Naive B cell (primary cell): Measurements from ENCODE around the gene STARD13. TPM values are rescaled to one million over a fixed set of nuclear protein-coding genes. Genes with fewer than 3 reads are reported as not detected.

Source experiments
- ATAC-seq, 2 donors: fragments of 150-1000 bp; cut with Tn5 transposase; 2 replicates each; pipeline ENCODE4 v1.10.0; 2021; ENCODE audit warnings: low read depth in 2 of 2, mild to moderate bottlenecking in 2 of 2, moderate library complexity in 2 of 2
- DNase-seq: peaks from one replicate; pipeline ENCODE4 v3.0.0; 2022
- H3K27ac Mint-ChIP-seq, 6 donors: one replicate each; pipeline ENCODE4 v1.8.0; 2020 to 2022; ENCODE audit warnings: mild to moderate bottlenecking in 6 of 6, mixed read lengths in 6 of 6, moderate library complexity in 5 of 6, inconsistent platforms in 2 of 6
- H3K27me3 Mint-ChIP-seq, 3 donors: one replicate each; pipeline ENCODE4 v1.8.0; 2021 to 2022; ENCODE audit warnings: mixed read lengths in 3 of 3, mild to moderate bottlenecking in 1 of 3
- H3K36me3 Mint-ChIP-seq, 2 donors: one replicate each; pipeline ENCODE4 v1.8.0; 2020 to 2022; ENCODE audit warnings: mixed read lengths in 2 of 2, inconsistent platforms in 1 of 2, mild to moderate bottlenecking in 1 of 2
- H3K4me1 Mint-ChIP-seq, 3 donors: one replicate each; pipeline ENCODE4 v1.8.0; 2020 to 2022; ENCODE audit warnings: mixed read lengths in 3 of 3, inconsistent platforms in 1 of 3, mild to moderate bottlenecking in 1 of 3, moderate library complexity in 1 of 3
- H3K4me3 Mint-ChIP-seq, 8 donors: one replicate each; pipeline ENCODE4 v1.8.0; 2020 to 2022; ENCODE audit warnings: mild to moderate bottlenecking in 8 of 8, mixed read lengths in 8 of 8, moderate library complexity in 8 of 8, inconsistent platforms in 2 of 8
- H3K9me3 Mint-ChIP-seq, 7 donors: one replicate each; pipeline ENCODE4 v1.8.0; 2020 to 2022; ENCODE audit warnings: mixed read lengths in 7 of 7, mild to moderate bottlenecking in 5 of 7, inconsistent platforms in 2 of 7, moderate library complexity in 1 of 7
- polyA plus RNA-seq, 6 donors: library from polyadenylated mRNA; unstranded; fragments of 300-500 nt; fragmentation: Illumina TruSeq; gene quantifications; one replicate each; pipeline ENCODE4 v1.2.3, GENCODE V29; 2021; ENCODE audit warnings: low read depth in 6 of 6

Gene STARD13
- polyA plus RNA-seq, 6 donors from 2014 or later = 0.61 TPM; not detected in 5

GRCh38 chr13:33112766-33113165, 172.8 kb downstream of the STARD13 start:
- H3K9me3 Mint-ChIP-seq = peaks cover 0 to 2% (median 0%) of the 10 kb centered on the region in 7 donors
- ATAC-seq (no peak), DNase-seq (no peak)
- peaks cover 10 to 34% (median 12%) of the 10 kb centered on the region in 3 donors for H3K27me3 Mint-ChIP-seq
- H3K4me1 Mint-ChIP-seq = peaks cover 14 to 25% (median 23%) of the 10 kb centered on the region in 3 donors
- H3K36me3 Mint-ChIP-seq = no peaks in the 10 kb centered on the region
- no peak overlapping the region for H3K4me3 Mint-ChIP-seq
- peak overlapping the region in 1 of 6 donors; percentile 50 for H3K27ac Mint-ChIP-seq

DNA sequence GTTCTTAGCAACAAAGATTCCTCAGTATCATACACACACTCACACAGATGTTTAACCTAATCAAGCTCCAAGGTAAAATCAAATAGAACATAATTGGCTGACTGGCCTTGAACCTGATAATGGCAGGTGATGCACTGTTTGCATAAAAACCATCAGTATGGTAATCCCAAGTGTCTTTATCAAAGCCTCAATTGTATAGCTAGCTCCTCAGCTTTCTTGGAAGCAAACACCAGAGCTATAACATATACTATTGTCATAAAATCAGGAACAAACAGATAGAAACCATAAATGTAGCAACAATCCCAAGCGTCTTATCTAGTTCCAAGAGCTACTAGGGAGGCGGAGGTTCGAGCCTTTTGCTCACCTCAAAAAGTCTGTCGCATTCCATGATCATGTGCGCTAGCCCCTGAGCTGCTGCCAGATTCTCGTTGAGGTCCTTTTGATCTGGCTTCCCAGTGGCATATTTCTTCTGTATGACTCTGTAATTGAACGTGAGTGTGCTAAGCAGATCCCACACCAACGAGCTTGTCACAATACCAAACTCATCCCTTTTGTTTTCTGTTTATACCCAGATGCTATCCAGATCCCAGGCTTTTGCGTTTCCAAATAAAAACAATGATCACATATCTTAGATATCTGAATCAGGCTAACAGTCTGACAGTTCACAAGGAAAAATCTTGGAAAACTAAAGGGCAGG, 174.0 kb downstream of the STARD13 start:
- Mint-ChIP-seq H3K4me3 (peak overlapping the region in 2 of 8 donors; percentile 50 to 55), H3K36me3 (no peaks in the 10 kb centered on the region), H3K9me3 (peaks cover 0 to 2% (median 0%) of the 10 kb centered on the region in 7 donors), H3K27ac (peak overlapping the region in 2 of 6 donors; percentile 10 to 23), H3K27me3 (peaks cover 12 to 35% (median 16%) of the 10 kb centered on the region in 3 donors), H3K4me1 (peaks cover 20 to 34% (median 30%) of the 10 kb centered on the region in 3 donors)
- DNase-seq = no peak
- peak; percentile 32 to 38 for ATAC-seq

GRCh38 chr13:33110713-33111413, 174.7 kb downstream of the STARD13 start:
- Mint-ChIP-seq H3K27ac (peak overlapping the region in 5 of 6 donors; percentile 10 to 75 (median 23)), H3K4me1 (peaks cover 27 to 41% (median 30%) of the 10 kb centered on the region in 3 donors), H3K27me3 (peaks cover 12 to 29% (median 15%) of the 10 kb centered on the region in 3 donors), H3K9me3 (peaks cover 0 to 2% (median 0%) of the 10 kb centered on the region in 7 donors), H3K36me3 (no peaks in the 10 kb centered on the region), H3K4me3 (peak overlapping the region in 6 of 8 donors; percentile 13 to 72 (median 52))
- ATAC-seq (peak; percentile 71 to 80), DNase-seq (peak; percentile 24)

GRCh38 chr13:33110386-33110712, 175.2 kb downstream of the STARD13 start:
- ATAC-seq (no peak), DNase-seq (no peak)
- peaks cover 30 to 47% (median 33%) of the 10 kb centered on the region in 3 donors for H3K4me1 Mint-ChIP-seq

DNA sequence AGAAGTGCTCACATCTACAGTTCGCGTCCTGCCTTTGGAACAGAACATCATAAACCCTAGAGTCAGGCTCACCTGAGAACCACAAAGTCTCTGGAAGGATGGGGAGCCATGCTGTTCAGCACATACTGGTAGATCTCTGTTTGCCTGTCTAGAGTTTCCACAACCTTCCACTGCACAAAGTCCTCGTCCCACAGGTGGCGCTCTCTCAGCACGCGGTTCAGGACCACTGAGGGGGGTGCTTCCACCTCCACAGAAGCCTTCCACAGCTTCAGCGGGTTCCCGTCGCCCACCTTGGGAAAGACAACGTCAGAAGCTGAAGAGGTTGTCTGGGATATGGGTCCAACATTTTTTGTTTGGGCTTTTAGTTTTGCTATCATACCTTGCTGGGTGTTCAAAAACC, 175.8 kb downstream of the STARD13 start:
- peaks cover 0 to 2% (median 0%) of the 10 kb centered on the region in 7 donors for H3K9me3 Mint-ChIP-seq
- no peak for ATAC-seq
- peaks cover 3 to 21% (median 18%) of the 10 kb centered on the region in 3 donors for H3K27me3 Mint-ChIP-seq
- H3K27ac Mint-ChIP-seq = no peak overlapping the region
- H3K4me1 Mint-ChIP-seq = peaks cover 30 to 47% (median 34%) of the 10 kb centered on the region in 3 donors
- peak overlapping the region in 1 of 8 donors; percentile 9 for H3K4me3 Mint-ChIP-seq
- no peak for DNase-seq
- H3K36me3 Mint-ChIP-seq = no peaks in the 10 kb centered on the region

More at GRCh38 chr13:33110386-33110712, 175.2 kb downstream of the STARD13 start:
- Mint-ChIP-seq H3K27me3 (peaks cover 9 to 27% (median 17%) of the 10 kb centered on the region in 3 donors), H3K27ac (peak overlapping the region in 4 of 6 donors; percentile 10 to 75 (median 18)), H3K9me3 (peaks cover 0 to 2% (median 0%) of the 10 kb centered on the region in 7 donors), H3K4me3 (peak overlapping the region in 5 of 8 donors; percentile 13 to 72 (median 50)), H3K36me3 (no peaks in the 10 kb centered on the region)

- peaks cover 0 to 19% (median 18%) of the 10 kb centered on the region in 3 donors for H3K27me3 Mint-ChIP-seq
- H3K9me3 Mint-ChIP-seq = no peaks in the 10 kb centered on the region
- peak overlapping the region in 1 of 6 donors; percentile 33 for H3K27ac Mint-ChIP-seq
- H3K4me1 Mint-ChIP-seq = peaks cover 30 to 47% (median 34%) of the 10 kb centered on the region in 3 donors
- no peak for ATAC-seq
- DNase-seq = no peak
- peak overlapping the region in 1 of 8 donors; percentile 9 for H3K4me3 Mint-ChIP-seq
- H3K36me3 Mint-ChIP-seq = no peaks in the 10 kb centered on the region
Measured at GRCh38 chr13:33109271-33109697, 176.3 kb downstream of the STARD13 start.

DNA sequence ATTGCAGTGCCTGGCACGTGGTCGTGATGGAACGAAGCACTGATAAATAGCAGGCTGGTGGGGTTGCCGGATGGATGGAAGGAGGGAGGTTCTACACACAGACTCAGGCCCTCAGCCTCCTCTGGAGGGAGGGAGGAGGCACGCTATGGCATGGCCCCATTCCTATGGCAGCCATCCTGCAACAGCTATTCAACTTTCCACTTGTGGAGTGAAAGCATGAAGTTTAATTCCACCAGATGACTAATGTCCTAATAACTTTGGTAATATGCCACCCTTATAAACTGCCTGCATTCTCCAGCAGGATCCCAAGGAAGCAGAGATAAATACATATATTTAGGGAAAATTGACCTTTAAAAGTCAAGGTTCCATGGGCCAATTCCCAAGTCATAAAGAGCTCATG, 176.9 kb downstream of the STARD13 start:
- ATAC-seq (no peak), DNase-seq (no peak)
- H3K4me1 Mint-ChIP-seq = peaks cover 30 to 47% (median 34%) of the 10 kb centered on the region in 3 donors
- H3K27ac Mint-ChIP-seq = no peak overlapping the region
- peaks cover 0 to 18% (median 16%) of the 10 kb centered on the region in 3 donors for H3K27me3 Mint-ChIP-seq
- H3K36me3 Mint-ChIP-seq = no peaks in the 10 kb centered on the region
- no peaks in the 10 kb centered on the region for H3K9me3 Mint-ChIP-seq
- H3K4me3 Mint-ChIP-seq = no peak overlapping the region

- Mint-ChIP-seq H3K27me3 (peaks cover 0 to 18% (median 13%) of the 10 kb centered on the region in 3 donors), H3K27ac (peak overlapping the region in 1 of 6 donors; percentile 12), H3K36me3 (no peaks in the 10 kb centered on the region), H3K4me1 (peaks cover 25 to 47% (median 34%) of the 10 kb centered on the region in 3 donors), H3K4me3 (no peak overlapping the region), H3K9me3 (no peaks in the 10 kb centered on the region)
- no peak for ATAC-seq
- no peak for DNase-seq
Measured at GRCh38 chr13:33107361-33107760, 178.2 kb downstream of the STARD13 start.

- H3K9me3 Mint-ChIP-seq = no peaks in the 10 kb centered on the region
- ATAC-seq (peak; percentile 22 to 38), DNase-seq (peak; percentile 5)
- H3K4me3 Mint-ChIP-seq = no peak overlapping the region
- no peaks in the 10 kb centered on the region for H3K36me3 Mint-ChIP-seq
- peaks cover 25 to 47% (median 34%) of the 10 kb centered on the region in 3 donors for H3K4me1 Mint-ChIP-seq
- H3K27me3 Mint-ChIP-seq = peaks cover 0 to 18% (median 14%) of the 10 kb centered on the region in 3 donors
- H3K27ac Mint-ChIP-seq = peak overlapping the region in 1 of 6 donors; percentile 1
Measured at GRCh38 chr13:33106656-33107360, 178.7 kb downstream of the STARD13 start.

GRCh38 chr13:33105387-33106005, 180.1 kb downstream of the STARD13 start:
- Mint-ChIP-seq H3K27me3 (peaks cover 0 to 18% (median 14%) of the 10 kb centered on the region in 3 donors), H3K4me1 (peaks cover 12 to 34% (median 24%) of the 10 kb centered on the region in 3 donors), H3K27ac (no peak overlapping the region), H3K4me3 (no peak overlapping the region), H3K36me3 (no peaks in the 10 kb centered on the region), H3K9me3 (no peaks in the 10 kb centered on the region)
- DNase-seq (no peak), ATAC-seq (peak; percentile 82 to 86)

DNA sequence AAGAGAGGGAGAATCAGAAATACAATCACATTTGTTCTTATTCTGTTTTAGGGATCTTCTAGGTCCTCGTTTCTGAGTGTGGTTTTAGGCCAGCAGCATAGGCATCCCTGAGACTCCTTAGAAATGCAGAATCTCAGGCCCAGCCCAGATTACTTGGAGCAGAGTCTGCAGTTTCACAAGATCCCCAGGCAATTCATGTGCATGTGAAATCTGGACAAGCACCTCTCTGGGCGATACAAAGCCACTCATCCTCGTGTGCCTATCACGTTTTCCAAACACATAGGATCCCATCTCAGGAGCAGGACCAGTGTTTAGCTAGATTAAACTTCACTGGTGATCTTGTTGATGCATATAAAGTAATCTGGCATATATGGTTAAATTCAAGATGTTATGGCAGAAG, 182.1 kb downstream of the STARD13 start:
- Mint-ChIP-seq H3K27me3 (peaks cover 8 to 17% (median 14%) of the 10 kb centered on the region in 3 donors), H3K4me3 (no peak overlapping the region), H3K27ac (no peak overlapping the region), H3K9me3 (peaks cover 0 to 7% (median 0%) of the 10 kb centered on the region in 7 donors), H3K36me3 (no peaks in the 10 kb centered on the region), H3K4me1 (peaks cover 7 to 22% (median 21%) of the 10 kb centered on the region in 3 donors)
- no peak for ATAC-seq
- DNase-seq = no peak

- no peak overlapping the region for H3K27ac Mint-ChIP-seq
- peaks cover 0 to 16% (median 15%) of the 10 kb centered on the region in 3 donors for H3K4me1 Mint-ChIP-seq
- H3K9me3 Mint-ChIP-seq = peaks cover 0 to 12% (median 6%) of the 10 kb centered on the region in 7 donors
- DNase-seq (no peak), ATAC-seq (no peak)
- H3K4me3 Mint-ChIP-seq = no peak overlapping the region
- no peaks in the 10 kb centered on the region for H3K36me3 Mint-ChIP-seq
- H3K27me3 Mint-ChIP-seq = peaks cover 8 to 9% (median 8%) of the 10 kb centered on the region in 3 donors
Measured at GRCh38 chr13:33101835-33102234, 183.7 kb downstream of the STARD13 start.
